ENCODE measurements around the gene CTNNBL1.

CTNNBL1 gene

DNA sequence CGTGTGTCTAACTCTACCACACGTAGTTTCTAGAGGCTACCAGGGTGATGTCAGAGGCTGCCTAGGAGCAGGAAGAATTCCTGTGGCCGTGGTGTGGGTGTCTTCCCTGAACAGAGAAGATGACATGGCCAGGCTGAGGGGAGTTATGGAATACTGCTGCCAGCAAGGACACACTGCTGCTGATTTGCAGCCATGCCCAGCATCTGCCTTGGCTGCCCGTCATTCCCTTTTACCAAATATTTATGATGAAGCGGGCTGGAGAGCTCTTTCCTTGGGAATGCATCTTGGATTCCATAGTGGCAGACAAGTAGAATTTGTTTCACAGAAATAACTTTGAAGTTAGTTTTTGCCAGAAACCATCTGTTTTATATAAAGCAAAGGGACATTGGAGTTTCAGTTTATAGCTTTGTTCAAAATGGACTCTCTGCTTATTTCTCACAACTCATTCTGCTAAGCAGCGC lies 128.3 kb downstream of the CTNNBL1 start:
- no peaks in the 10 kb centered on the region; the same call in 1 of the 2 replicates for H3K36me3 ChIP-seq (ENCODE audit: control insufficient read depth, insufficient read depth, low read length)
- H3K4me3 ChIP-seq (replicated peaks; ENCODE audit: low read depth, low read length): no peak overlapping the region
- no peaks in the 10 kb centered on the region for H3K27me3 ChIP-seq (replicated peaks; ENCODE audit: control insufficient read depth, insufficient read depth, low read length)
- TF ChIP-seq, protein P1, sequence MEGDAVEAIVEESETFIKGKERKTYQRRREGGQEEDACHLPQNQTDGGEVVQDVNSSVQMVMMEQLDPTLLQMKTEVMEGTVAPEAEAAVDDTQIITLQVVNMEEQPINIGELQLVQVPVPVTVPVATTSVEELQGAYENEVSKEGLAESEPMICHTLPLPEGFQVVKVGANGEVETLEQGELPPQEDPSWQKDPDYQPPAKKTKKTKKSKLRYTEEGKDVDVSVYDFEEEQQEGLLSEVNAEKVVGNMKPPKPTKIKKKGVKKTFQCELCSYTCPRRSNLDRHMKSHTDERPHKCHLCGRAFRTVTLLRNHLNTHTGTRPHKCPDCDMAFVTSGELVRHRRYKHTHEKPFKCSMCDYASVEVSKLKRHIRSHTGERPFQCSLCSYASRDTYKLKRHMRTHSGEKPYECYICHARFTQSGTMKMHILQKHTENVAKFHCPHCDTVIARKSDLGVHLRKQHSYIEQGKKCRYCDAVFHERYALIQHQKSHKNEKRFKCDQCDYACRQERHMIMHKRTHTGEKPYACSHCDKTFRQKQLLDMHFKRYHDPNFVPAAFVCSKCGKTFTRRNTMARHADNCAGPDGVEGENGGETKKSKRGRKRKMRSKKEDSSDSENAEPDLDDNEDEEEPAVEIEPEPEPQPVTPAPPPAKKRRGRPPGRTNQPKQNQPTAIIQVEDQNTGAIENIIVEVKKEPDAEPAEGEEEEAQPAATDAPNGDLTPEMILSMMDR (IDR thresholded peaks at IDR 0.05; ENCODE audit: insufficient read depth, low read length, poor library complexity, severe bottlenecking): no peak
- DNase-seq (ENCODE audit: extremely low read depth, insufficient read length): no peak

DNA sequence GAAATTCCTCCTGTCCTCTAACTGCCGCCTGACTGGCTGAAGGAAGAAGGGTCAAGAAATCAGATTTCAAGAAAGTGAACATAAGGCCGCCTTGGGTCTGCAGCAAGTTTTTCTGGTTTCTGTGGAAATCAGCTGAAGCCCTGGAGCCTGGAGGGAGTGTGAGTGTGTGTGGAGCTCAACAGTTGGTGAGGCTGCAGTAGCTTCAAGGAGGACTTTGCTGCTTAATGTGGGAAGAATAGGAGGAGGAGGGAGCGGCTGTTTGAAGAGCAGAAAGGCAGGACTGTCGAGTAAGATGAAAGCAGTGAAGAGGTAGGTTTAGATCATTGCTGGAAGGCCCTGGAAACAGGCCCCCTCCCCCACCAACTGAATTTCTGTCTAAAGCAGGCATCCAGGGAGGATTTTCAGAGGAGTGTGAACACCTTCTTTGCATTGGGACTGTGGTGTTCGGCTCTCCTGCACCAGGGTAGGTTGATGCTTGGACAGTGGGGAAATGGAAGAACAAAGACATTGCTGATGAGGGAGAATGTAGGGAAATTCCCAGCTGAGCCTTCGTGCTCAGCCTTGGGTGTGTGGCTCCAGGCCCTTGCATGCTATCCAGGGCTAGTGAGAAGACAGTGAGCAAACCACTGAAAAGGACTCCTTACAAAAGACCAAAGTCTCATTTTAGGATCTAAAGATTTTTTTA lies 129.6 kb downstream of the CTNNBL1 start:
- Histone ChIP-seq H3K27me3 (replicated peaks; ENCODE audit: control insufficient read depth, insufficient read depth, low read length) (no peaks in the 10 kb centered on the region), H3K36me3 (ENCODE audit: control insufficient read depth, insufficient read depth, low read length) (no peaks in the 10 kb centered on the region; the same call in 1 of the 2 replicates), H3K4me3 (replicated peaks; ENCODE audit: low read depth, low read length) (no peak overlapping the region)
- no peak for DNase-seq (ENCODE audit: extremely low read depth, insufficient read length)
- TF ChIP-seq, protein P1 (IDR thresholded peaks at IDR 0.05; ENCODE audit: insufficient read depth, low read length, poor library complexity, severe bottlenecking): no peak

DNA sequence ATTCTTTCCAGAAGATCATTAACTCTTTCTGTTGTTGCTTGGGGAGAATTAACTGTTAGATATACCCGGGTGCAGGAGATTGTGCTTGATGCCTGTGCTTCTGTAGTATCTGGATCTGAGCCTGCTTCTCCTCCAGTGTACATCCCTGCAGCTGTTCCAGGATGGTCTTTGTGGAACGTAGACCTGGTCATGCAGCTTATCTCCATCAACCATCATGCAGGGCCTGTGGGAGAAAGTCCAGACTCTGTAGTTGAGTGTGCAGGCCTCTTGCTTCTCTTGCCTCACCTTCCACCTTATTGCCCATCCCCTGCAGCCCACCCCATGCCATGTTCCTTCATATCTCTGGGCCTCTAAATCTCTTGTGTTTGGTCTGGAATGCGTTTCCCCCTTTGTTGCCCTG lies 133.8 kb downstream of the CTNNBL1 start:
- TF ChIP-seq, protein P1 (IDR thresholded peaks at IDR 0.05; ENCODE audit: insufficient read depth, low read length, poor library complexity, severe bottlenecking): no peak
- H3K27me3 ChIP-seq (replicated peaks; ENCODE audit: control insufficient read depth, insufficient read depth, low read length): no peaks in the 10 kb centered on the region
- H3K36me3 ChIP-seq (ENCODE audit: control insufficient read depth, insufficient read depth, low read length): no peaks in the 10 kb centered on the region; the same call in 1 of the 2 replicates
- DNase-seq (ENCODE audit: extremely low read depth, insufficient read length): no peak
- no peak overlapping the region for H3K4me3 ChIP-seq (replicated peaks; ENCODE audit: low read depth, low read length)

DNA sequence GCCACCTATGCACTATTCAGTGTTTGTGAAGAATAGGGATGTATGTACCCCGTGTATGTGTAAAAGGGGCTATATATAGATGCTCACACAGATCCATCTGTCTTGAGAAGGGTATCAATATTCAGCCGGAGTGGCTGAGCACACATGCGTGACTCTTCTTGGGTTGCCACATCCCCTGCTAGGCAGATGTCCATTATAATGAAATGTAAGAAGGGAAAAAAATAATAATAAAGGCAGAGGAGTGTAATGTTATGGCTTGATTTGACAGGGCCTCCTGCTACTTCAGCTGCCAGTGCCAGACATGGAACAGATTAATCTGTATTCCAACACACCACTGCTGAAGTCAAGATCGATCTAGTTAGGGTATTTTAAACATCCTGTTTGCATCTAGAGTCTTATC lies 134.9 kb downstream of the CTNNBL1 start:
- Histone ChIP-seq H3K36me3 (ENCODE audit: control insufficient read depth, insufficient read depth, low read length) (no peaks in the 10 kb centered on the region; the same call in none of the 2 replicates), H3K27me3 (replicated peaks; ENCODE audit: control insufficient read depth, insufficient read depth, low read length) (no peaks in the 10 kb centered on the region), H3K4me3 (replicated peaks; ENCODE audit: low read depth, low read length) (no peak overlapping the region)
- DNase-seq (ENCODE audit: extremely low read depth, insufficient read length): no peak
- TF ChIP-seq, protein P1 (IDR thresholded peaks at IDR 0.05; ENCODE audit: insufficient read depth, low read length, poor library complexity, severe bottlenecking): no peak

DNA sequence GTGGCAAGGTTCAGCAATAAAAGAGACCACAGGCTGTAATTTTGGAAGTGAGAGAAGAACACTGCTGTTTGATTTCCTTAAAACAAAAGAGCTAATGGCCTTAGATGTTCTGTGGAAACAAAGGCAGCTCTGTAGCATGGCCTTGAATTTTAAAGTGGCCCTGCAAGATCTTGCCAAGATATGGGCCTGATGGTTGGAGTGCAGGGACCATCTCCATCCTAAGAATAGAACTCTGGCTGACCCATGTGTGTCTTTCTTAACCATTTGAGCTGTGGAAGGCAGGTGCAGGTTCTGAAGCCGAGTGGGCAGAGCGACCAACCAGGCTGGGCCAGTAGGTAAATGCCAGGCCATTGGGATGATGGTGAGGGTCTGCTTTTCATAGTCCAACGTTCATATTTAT lies 135.3 kb downstream of the CTNNBL1 start:
- H3K4me3 ChIP-seq (replicated peaks; ENCODE audit: low read depth, low read length): no peak overlapping the region
- no peak for DNase-seq (ENCODE audit: extremely low read depth, insufficient read length)
- no peaks in the 10 kb centered on the region for H3K27me3 ChIP-seq (replicated peaks; ENCODE audit: control insufficient read depth, insufficient read depth, low read length)
- H3K36me3 ChIP-seq (ENCODE audit: control insufficient read depth, insufficient read depth, low read length): no peaks in the 10 kb centered on the region; the same call in none of the 2 replicates
- TF ChIP-seq, protein P1 (IDR thresholded peaks at IDR 0.05; ENCODE audit: insufficient read depth, low read length, poor library complexity, severe bottlenecking): no peak

All from GM06990 (cell line).